A549 (cell line): Measurements from ENCODE around the gene ATP10B. TPM values are rescaled to one million over a fixed set of nuclear protein-coding genes. Genes with fewer than 3 reads are reported as not detected.

Experiments used
- ATAC-seq, 2 experiments: fragments of 200-7000 bp in 1 of 2; fragments of >200 bp in 1 of 2; cut with Nextera tagmentation in 1 of 2; cut with Tn5 transposase in 1 of 2; 3 replicates each; pipeline versions ENCODE4 v1.8.0 to v1.9.1; 2018 to 2020; ENCODE audit warnings: mild to moderate bottlenecking in 1 of 2, moderate library complexity in 1 of 2
- CTCF ChIA-PET: fragments of 300-600 bp; sonication (Branson Sonifier 250); formaldehyde crosslinking; extraction: SDS; loops from one replicate; lab custom pipeline; 2021; ENCODE audit warnings: antibody characterized with exemption, inconsistent platforms; lab: Yijun Ruan, JAX
- POLR2A ChIA-PET: fragments of 350-600 bp; formaldehyde crosslinking; extraction: SDS; loops from one replicate; lab custom pipeline; 2021; ENCODE audit warnings: antibody characterized with exemption, inconsistent platforms; lab: Yijun Ruan, JAX
- DNase-seq, 2 experiments: peaks; one replicate each; pipeline versions ENCODE4 v3.0.0 to v3.0.0-alpha.2; 2011 to 2016; ENCODE audit warnings: low read depth in 1 of 2, low spot score in 1 of 2
- FAIRE-seq: peaks from 2 replicates; lab custom pipeline; 2011; peaks lifted over from hg19 to GRCh38; lab: Jason Lieb, UNC
- H3K27ac ChIP-seq, 2 experiments: fragments of >200 bp; sonication (Bioruptor Twin); formaldehyde crosslinking; 3 replicates each; pipeline ENCODE4 v1.5.1; 2016 to 2017
- H3K4me1 ChIP-seq: fragments of >200 bp; sonication (Bioruptor Twin); formaldehyde crosslinking; 3 replicates; pipeline ENCODE4 v1.6.1; 2016
- H3K4me2 ChIP-seq: fragments of >200 bp; sonication (Bioruptor Twin); formaldehyde crosslinking; 3 replicates; pipeline ENCODE4 v1.6.1; 2016
- H3K4me3 ChIP-seq: fragments of >200 bp; sonication (Bioruptor Twin); formaldehyde crosslinking; 3 replicates; pipeline ENCODE4 v1.5.1; 2016
- H3K9me3 ChIP-seq: fragments of >200 bp; sonication (Bioruptor Twin); formaldehyde crosslinking; 3 replicates; pipeline ENCODE4 v1.6.1; 2016
- BHLHE40 ChIP-seq: IDR thresholded peaks from 2 replicates; pipeline ENCODE4 v1.6.1; 2012; ENCODE audit warnings: low read depth, low read length, inconsistent platforms
- CBX2 ChIP-seq: fragments of 200-600 bp; sonication (generic); IDR thresholded peaks from 2 replicates; pipeline ENCODE4 v1.6.1; 2016; ENCODE audit warnings: low read depth, mild to moderate bottlenecking, borderline replicate concordance
- CHD4 ChIP-seq: fragments of 200-600 bp; sonication (generic); IDR thresholded peaks from 2 replicates; pipeline ENCODE4 v1.6.1; 2016; ENCODE audit warnings: antibody characterized with exemption, mild to moderate bottlenecking, borderline replicate concordance
- ELK1 ChIP-seq: fragments of 150-350 bp; IDR thresholded peaks from 2 replicates; pipeline ENCODE4 v1.6.1; 2014; ENCODE audit warnings: low read depth, mild to moderate bottlenecking, low read length
- GATA3 ChIP-seq: IDR thresholded peaks from 2 replicates; pipeline ENCODE4 v1.6.1; 2012; ENCODE audit warnings: borderline replicate concordance
- HOXB13 ChIP-seq: fragments of 250-450 bp; sonication (Bioruptor Pico); IDR thresholded peaks from 2 replicates; pipeline ENCODE4 v1.5.0; 2020; ENCODE audit warnings: low read depth, mild to moderate bottlenecking, moderate library complexity
- JUNB ChIP-seq: fragments of >200 bp; sonication (Bioruptor Twin); formaldehyde crosslinking; IDR thresholded peaks from 2 replicates; pipeline ENCODE4 v1.6.1; 2016
- MAZ ChIP-seq: fragments of 150-350 bp; IDR thresholded peaks from 2 replicates; pipeline ENCODE4 v1.6.1; 2014; ENCODE audit warnings: antibody characterized with exemption, low read depth, low read length, borderline replicate concordance
- NFE2L2 ChIP-seq: fragments of 150-350 bp; conservative IDR thresholded peaks from 2 replicates; pipeline ENCODE4 v1.6.1; 2014; ENCODE audit warnings: low read length
- SREBF2 ChIP-seq: fragments of 450-650 bp; IDR thresholded peaks from 2 replicates; pipeline ENCODE4 v1.6.1; 2014; ENCODE audit warnings: mild to moderate bottlenecking, moderate library complexity
- polyA plus RNA-seq, 4 experiments: library from polyadenylated mRNA; depleted of rRNA in 3 of 4; stranded (reverse); fragments of >200 nt; fragmentation: RNase III in 1 of 4; extraction: RNeasy Plus Mini Kit Qiagen cat#74134 plus additional on column Dnase treatment in 1 of 4; gene quantifications; 2 replicates in 3 of 4; 3 replicates in 1 of 4; pipeline ENCODE4 v1.2.3, GENCODE V29; 2011 to 2017

The ATP10B gene
- polyA plus RNA-seq, 2 of the 4 experiments (the other 2 are of a cell fraction) = not detected

- TF ChIP-seq CBX2 (no peak), JUNB (no peak), GATA3 (no peak), BHLHE40 (no peak), SREBF2 (no peak), ELK1 (no peak), MAZ (no peak), NFE2L2 (no peak), CHD4 (no peak), HOXB13 (CRISPR knock-in tag) (no peak)
- no peak for ATAC-seq
- DNase-seq = no peak
- CTCF ChIA-PET = no interaction called here
- no peak overlapping the region for H3K27ac ChIP-seq
- H3K4me3 ChIP-seq = no peak overlapping the region
- H3K4me2 ChIP-seq = no peak overlapping the region
- H3K4me1 ChIP-seq = no peaks in the 10 kb centered on the region
- no peak for FAIRE-seq
- POLR2A ChIA-PET = no interaction called here
- H3K9me3 ChIP-seq = no peaks in the 10 kb centered on the region
Observed at GRCh38 chr5:160513485-160513884, 338.5 kb downstream of the ATP10B start.
